ENCODE results near the gene SEMA4B. TPM values are rescaled to one million over a fixed set of nuclear protein-coding genes. Genes with fewer than 3 reads are reported as not detected.

Gene SEMA4B
- total RNA-seq, 1 experiment from 2014 or later, result 32.5 TPM

DNA sequence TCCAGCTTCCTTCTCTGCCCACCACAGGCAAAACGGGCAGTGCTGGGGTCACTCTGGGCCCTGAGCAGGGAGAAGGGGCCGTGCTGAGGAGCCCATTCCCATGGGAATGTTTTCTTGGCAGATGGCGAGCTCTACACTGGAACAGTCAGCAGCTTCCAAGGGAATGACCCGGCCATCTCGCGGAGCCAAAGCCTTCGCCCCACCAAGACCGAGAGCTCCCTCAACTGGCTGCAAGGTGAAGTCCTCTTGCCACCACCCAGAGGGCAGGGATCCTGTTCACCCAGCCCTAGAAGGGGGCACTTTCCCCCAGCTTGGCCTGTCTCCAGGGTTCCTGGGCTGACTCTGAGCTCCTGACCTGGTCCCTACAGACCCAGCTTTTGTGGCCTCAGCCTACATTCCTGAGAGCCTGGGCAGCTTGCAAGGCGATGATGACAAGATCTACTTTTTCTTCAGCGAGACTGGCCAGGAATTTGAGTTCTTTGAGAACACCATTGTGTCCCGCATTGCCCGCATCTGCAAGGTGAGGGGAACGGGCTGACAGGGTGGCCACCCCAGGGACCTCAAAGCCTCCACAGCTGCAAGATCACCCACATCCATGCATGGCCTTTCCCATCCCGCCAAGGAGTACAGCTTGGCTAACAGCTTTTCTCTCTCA lies 20.2 kb downstream of the SEMA4B start:
- Histone ChIP-seq H3K4ac (ENCODE audit: low read depth, low read length) (no peak overlapping the region), H3K18ac (ENCODE audit: insufficient read length, low read depth, low read length) (no peak overlapping the region), H4K20me1 (ENCODE audit: control insufficient read depth, insufficient read depth, insufficient read length) (no peaks in the 10 kb centered on the region), H2AK5ac (ENCODE audit: insufficient read length, low read length) (no peak overlapping the region), H3T11ph (ENCODE audit: low read length) (no peak overlapping the region), H3K27ac (ENCODE audit: insufficient read length, low read depth, low read length) (no peak overlapping the region), H4K91ac (ENCODE audit: insufficient read length, low read depth, low read length) (no peak overlapping the region), H3K23ac (ENCODE audit: insufficient read length, low read depth, low read length) (no peak overlapping the region), H2BK12ac (ENCODE audit: insufficient read length, low read depth, low read length) (no peak overlapping the region), H3K56ac (ENCODE audit: insufficient read length, low read depth, low read length) (no peak overlapping the region), H2BK5ac (ENCODE audit: insufficient read length, low read length) (no peak overlapping the region), H3K23me2 (ENCODE audit: insufficient read length, low read depth, low read length, poor library complexity, severe bottlenecking) (no peaks in the 10 kb centered on the region), H4K8ac (replicated peaks; ENCODE audit: insufficient read length, low read depth, low read length) (no peak overlapping the region), H2BK120ac (ENCODE audit: low read depth, low read length, poor library complexity, severe bottlenecking) (no peak overlapping the region), H3K4me2 (ENCODE audit: insufficient read depth, insufficient read length, low read length) (no peak overlapping the region), H2BK15ac (ENCODE audit: low read depth, low read length) (no peak overlapping the region), H3K27me3 (ENCODE audit: insufficient read depth, low read length) (no peaks in the 10 kb centered on the region), H3K79me2 (ENCODE audit: insufficient read depth, low read length) (no peaks in the 10 kb centered on the region), H3K79me1 (ENCODE audit: insufficient read depth, low read depth, low read length, poor library complexity, severe bottlenecking) (no peaks in the 10 kb centered on the region), H3K9me3 (ENCODE audit: control insufficient read depth, low read depth, low read length) (no peaks in the 10 kb centered on the region), H3K4me1 (ENCODE audit: insufficient read depth, low read length) (no peaks in the 10 kb centered on the region), H3K14ac (ENCODE audit: insufficient read depth, low read length) (no peak overlapping the region), H2AFZ (ENCODE audit: low read length) (no peak overlapping the region), H2BK20ac (ENCODE audit: low read depth, low read length, poor library complexity, severe bottlenecking) (no peak overlapping the region), H3K9ac (ENCODE audit: extremely low read depth, insufficient read length, low read length) (no peak overlapping the region), H4K5ac (ENCODE audit: insufficient read length, low read depth, low read length) (no peak overlapping the region)
- Mint-ChIP-seq H3K36me3 (ENCODE audit: insufficient read depth in 1 of 3, low read depth in 3 of 3) (peaks cover 19 to 41% (median 32%) of the 10 kb centered on the region in 3 experiments; a peak in 6 of 7 replicates), H3K27me3 (ENCODE audit: low read depth) (no peaks in the 10 kb centered on the region), H3K9me3 (no peaks in the 10 kb centered on the region), H3K4me1 (peaks cover 4 to 9% of the 10 kb centered on the region in 2 experiments; a peak in 3 of 4 replicates), H3K4me3 (no peak overlapping the region), H3K27ac (no peak overlapping the region)
- WGBS (ENCODE audit: extremely low coverage, insufficient read length, low lambda C conversion rate), result no CpG with 5 or more reads among the region's 14 CpGs
- TF ChIP-seq, protein P1, sequence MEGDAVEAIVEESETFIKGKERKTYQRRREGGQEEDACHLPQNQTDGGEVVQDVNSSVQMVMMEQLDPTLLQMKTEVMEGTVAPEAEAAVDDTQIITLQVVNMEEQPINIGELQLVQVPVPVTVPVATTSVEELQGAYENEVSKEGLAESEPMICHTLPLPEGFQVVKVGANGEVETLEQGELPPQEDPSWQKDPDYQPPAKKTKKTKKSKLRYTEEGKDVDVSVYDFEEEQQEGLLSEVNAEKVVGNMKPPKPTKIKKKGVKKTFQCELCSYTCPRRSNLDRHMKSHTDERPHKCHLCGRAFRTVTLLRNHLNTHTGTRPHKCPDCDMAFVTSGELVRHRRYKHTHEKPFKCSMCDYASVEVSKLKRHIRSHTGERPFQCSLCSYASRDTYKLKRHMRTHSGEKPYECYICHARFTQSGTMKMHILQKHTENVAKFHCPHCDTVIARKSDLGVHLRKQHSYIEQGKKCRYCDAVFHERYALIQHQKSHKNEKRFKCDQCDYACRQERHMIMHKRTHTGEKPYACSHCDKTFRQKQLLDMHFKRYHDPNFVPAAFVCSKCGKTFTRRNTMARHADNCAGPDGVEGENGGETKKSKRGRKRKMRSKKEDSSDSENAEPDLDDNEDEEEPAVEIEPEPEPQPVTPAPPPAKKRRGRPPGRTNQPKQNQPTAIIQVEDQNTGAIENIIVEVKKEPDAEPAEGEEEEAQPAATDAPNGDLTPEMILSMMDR (conservative IDR thresholded peaks at IDR 0.05), result peak; percentile 82
- DNase-seq, result peak; percentile 86

Measured in H9 (cell line).